Measurements from ENCODE around the gene PNKD.

Gene PNKD

DNA sequence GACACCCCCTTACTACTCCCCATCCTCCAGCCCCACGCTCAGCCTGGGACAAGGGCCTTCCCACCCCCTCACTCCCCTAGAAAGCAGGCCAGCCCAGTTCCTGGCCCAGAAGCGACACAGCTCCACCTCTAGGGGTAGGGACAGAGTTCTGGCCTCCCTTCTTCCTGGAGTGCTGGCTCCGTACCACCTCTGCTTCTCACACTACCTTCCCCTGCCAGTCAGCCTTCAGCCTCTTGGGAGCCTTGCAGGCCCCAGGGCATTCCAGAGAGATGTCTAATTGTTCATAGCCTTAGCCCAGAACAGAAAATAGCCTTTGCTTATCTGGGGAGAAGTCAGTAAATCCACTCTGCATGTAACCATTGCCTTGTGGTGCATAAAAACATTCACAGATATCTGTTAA, 73.3 kb downstream of the PNKD start:
- Histone ChIP-seq H3K4me3 (replicated peaks; ENCODE audit: insufficient read depth, low read length) (no peak overlapping the region), H3K27me3 (ENCODE audit: insufficient read depth, poor library complexity, severe bottlenecking) (no peaks in the 10 kb centered on the region), H3K27ac (replicated peaks) (no peak overlapping the region)
- TF ChIP-seq POLR2AphosphoS5 (IDR thresholded peaks at IDR 0.05; ENCODE audit: low read depth), result no peak
- TF ChIP-seq, protein P1, sequence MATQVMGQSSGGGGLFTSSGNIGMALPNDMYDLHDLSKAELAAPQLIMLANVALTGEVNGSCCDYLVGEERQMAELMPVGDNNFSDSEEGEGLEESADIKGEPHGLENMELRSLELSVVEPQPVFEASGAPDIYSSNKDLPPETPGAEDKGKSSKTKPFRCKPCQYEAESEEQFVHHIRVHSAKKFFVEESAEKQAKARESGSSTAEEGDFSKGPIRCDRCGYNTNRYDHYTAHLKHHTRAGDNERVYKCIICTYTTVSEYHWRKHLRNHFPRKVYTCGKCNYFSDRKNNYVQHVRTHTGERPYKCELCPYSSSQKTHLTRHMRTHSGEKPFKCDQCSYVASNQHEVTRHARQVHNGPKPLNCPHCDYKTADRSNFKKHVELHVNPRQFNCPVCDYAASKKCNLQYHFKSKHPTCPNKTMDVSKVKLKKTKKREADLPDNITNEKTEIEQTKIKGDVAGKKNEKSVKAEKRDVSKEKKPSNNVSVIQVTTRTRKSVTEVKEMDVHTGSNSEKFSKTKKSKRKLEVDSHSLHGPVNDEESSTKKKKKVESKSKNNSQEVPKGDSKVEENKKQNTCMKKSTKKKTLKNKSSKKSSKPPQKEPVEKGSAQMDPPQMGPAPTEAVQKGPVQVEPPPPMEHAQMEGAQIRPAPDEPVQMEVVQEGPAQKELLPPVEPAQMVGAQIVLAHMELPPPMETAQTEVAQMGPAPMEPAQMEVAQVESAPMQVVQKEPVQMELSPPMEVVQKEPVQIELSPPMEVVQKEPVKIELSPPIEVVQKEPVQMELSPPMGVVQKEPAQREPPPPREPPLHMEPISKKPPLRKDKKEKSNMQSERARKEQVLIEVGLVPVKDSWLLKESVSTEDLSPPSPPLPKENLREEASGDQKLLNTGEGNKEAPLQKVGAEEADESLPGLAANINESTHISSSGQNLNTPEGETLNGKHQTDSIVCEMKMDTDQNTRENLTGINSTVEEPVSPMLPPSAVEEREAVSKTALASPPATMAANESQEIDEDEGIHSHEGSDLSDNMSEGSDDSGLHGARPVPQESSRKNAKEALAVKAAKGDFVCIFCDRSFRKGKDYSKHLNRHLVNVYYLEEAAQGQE (IDR thresholded peaks at IDR 0.05; ENCODE audit: insufficient replicate concordance, low read depth), result no peak
- DNase-seq (ENCODE audit: low read depth in 1 of 2, low spot score in 1 of 2), result no peak

DNA sequence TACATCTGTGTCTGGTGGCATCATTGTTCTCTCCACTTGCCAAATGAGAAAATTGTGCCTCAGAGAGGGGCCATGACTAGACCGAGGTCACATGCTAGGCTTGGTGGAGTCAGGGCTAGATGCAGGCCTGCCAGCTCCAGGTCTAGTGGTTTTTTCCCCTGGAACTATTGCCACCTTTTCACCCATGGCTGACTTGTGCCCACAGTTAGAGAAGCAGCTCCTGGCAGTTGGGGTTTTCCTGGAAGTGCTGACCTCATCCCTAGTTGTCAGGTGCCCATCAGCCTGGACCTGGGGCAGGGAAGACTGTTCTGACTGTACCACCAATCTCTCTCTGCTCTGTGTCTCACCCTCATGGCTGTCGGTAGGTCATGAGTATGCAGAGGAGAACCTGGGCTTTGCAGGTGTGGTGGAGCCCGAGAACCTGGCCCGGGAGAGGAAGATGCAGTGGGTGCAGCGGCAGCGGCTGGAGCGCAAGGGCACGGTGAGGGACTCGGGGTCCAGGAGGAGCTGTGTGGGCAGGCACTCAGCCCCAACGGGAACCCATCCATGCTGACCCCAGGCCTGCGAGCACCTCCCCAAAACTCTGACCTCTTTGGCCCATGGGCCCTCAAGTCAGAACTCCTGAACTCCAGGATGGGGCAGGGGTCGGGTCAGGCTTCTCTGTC, 73.9 kb downstream of the PNKD start:
- H3K27ac ChIP-seq (replicated peaks), result no peak overlapping the region
- no peak for DNase-seq (ENCODE audit: low read depth in 1 of 2, low spot score in 1 of 2)
- H3K4me3 ChIP-seq (replicated peaks; ENCODE audit: insufficient read depth, low read length), result no peak overlapping the region
- TF ChIP-seq POLR2AphosphoS5 (IDR thresholded peaks at IDR 0.05; ENCODE audit: low read depth), result no peak
- TF ChIP-seq, protein P2, sequence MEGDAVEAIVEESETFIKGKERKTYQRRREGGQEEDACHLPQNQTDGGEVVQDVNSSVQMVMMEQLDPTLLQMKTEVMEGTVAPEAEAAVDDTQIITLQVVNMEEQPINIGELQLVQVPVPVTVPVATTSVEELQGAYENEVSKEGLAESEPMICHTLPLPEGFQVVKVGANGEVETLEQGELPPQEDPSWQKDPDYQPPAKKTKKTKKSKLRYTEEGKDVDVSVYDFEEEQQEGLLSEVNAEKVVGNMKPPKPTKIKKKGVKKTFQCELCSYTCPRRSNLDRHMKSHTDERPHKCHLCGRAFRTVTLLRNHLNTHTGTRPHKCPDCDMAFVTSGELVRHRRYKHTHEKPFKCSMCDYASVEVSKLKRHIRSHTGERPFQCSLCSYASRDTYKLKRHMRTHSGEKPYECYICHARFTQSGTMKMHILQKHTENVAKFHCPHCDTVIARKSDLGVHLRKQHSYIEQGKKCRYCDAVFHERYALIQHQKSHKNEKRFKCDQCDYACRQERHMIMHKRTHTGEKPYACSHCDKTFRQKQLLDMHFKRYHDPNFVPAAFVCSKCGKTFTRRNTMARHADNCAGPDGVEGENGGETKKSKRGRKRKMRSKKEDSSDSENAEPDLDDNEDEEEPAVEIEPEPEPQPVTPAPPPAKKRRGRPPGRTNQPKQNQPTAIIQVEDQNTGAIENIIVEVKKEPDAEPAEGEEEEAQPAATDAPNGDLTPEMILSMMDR (IDR thresholded peaks at IDR 0.05; ENCODE audit: insufficient read depth, low read length), result no peak
- no peak for TF ChIP-seq GABPA (IDR thresholded peaks at IDR 0.05; ENCODE audit: low read depth)
- no peak for TF ChIP-seq SPI1 (IDR thresholded peaks at IDR 0.05; ENCODE audit: borderline replicate concordance, low read depth)
- TF ChIP-seq, protein P1 (IDR thresholded peaks at IDR 0.05; ENCODE audit: insufficient replicate concordance, low read depth), result no peak
- H3K27me3 ChIP-seq (ENCODE audit: insufficient read depth, poor library complexity, severe bottlenecking), result no peaks in the 10 kb centered on the region

DNA sequence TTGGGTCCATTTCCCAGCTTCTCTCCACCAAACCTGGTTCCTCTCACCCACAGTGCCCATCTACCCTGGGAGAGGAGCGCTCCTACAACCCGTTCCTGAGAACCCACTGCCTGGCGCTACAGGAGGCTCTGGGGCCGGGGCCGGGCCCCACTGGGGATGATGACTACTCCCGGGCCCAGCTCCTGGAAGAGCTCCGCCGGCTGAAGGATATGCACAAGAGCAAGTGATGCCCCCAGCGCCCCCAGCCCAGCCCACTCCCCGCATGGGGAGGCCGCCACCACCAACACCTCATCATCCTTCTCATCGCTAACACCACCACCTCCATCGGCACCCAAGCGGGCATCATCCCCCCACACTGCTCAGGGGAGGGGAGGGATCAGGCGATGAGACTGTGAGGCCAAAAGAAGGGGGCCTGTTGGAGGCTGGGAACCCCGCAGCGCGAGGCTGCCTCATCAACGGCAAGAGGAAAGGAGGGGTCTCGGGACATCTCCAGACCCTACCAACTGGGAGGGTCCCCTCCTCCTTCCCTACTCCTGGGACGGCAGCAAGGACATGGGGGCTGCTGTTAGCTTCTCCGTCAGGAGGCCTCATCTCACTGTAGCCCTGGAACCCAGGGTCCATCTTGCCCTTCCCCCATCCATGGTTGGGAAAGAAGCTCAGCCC, 74.6 kb downstream of the PNKD start:
- no peak overlapping the region for H3K4me3 ChIP-seq (replicated peaks; ENCODE audit: insufficient read depth, low read length)
- TF ChIP-seq, protein P2 (IDR thresholded peaks at IDR 0.05; ENCODE audit: insufficient read depth, low read length), result no peak
- TF ChIP-seq SPI1 (IDR thresholded peaks at IDR 0.05; ENCODE audit: borderline replicate concordance, low read depth) (no peak), POLR2AphosphoS5 (IDR thresholded peaks at IDR 0.05; ENCODE audit: low read depth) (no peak), GABPA (IDR thresholded peaks at IDR 0.05; ENCODE audit: low read depth) (no peak)
- TF ChIP-seq, protein P1 (IDR thresholded peaks at IDR 0.05; ENCODE audit: insufficient replicate concordance, low read depth), result no peak
- DNase-seq (ENCODE audit: low read depth in 1 of 2, low spot score in 1 of 2), result no peak
- H3K27me3 ChIP-seq (ENCODE audit: insufficient read depth, poor library complexity, severe bottlenecking), result no peaks in the 10 kb centered on the region
- no peak overlapping the region for H3K27ac ChIP-seq (replicated peaks)
